ENCODE data around the gene ZBTB37.

GRCh38 chr1:173865468-173866164, 2.6 kb upstream of the ZBTB37 start:
- TF ChIP-seq SP1 (IDR thresholded peaks at IDR 0.05) (no peak), PKNOX1 (IDR thresholded peaks at IDR 0.05) (no peak), LEF1 (IDR thresholded peaks at IDR 0.05; ENCODE audit: borderline replicate concordance) (no peak), SUZ12 (IDR thresholded peaks at IDR 0.05) (no peak), ARNT (IDR thresholded peaks at IDR 0.05) (no peak), TARDBP (IDR thresholded peaks at IDR 0.05) (no peak), CTBP1 (IDR thresholded peaks at IDR 0.05; ENCODE audit: borderline replicate concordance) (no peak)

Data from HEK293T (cell line).